ENCODE measurements around the gene GARNL3.

DNA sequence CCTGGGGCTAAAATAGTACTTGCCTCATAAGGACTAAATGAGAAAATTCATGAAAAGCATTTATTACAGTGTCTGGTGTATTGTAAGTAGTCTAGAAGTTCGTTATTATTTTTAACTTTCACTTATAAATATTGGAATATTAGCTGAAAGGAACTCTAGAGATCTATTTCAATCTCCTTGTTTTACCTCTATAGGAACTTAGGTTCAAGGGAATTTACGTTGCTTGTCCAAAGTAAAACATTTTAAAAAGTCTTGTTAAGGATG lies 55.5 kb downstream of the GARNL3 start:
- TF ChIP-seq, protein P1, sequence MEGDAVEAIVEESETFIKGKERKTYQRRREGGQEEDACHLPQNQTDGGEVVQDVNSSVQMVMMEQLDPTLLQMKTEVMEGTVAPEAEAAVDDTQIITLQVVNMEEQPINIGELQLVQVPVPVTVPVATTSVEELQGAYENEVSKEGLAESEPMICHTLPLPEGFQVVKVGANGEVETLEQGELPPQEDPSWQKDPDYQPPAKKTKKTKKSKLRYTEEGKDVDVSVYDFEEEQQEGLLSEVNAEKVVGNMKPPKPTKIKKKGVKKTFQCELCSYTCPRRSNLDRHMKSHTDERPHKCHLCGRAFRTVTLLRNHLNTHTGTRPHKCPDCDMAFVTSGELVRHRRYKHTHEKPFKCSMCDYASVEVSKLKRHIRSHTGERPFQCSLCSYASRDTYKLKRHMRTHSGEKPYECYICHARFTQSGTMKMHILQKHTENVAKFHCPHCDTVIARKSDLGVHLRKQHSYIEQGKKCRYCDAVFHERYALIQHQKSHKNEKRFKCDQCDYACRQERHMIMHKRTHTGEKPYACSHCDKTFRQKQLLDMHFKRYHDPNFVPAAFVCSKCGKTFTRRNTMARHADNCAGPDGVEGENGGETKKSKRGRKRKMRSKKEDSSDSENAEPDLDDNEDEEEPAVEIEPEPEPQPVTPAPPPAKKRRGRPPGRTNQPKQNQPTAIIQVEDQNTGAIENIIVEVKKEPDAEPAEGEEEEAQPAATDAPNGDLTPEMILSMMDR (IDR thresholded peaks at IDR 0.05; ENCODE audit: extremely low read depth in 1 of 2, insufficient read depth in 1 of 2, low read depth in 1 of 2, low read length in 2 of 2) = no peak
- TF ChIP-seq POLR2AphosphoS5 (IDR thresholded peaks at IDR 0.05; ENCODE audit: insufficient read depth, low read depth, low read length) (no peak), EZH2 (IDR thresholded peaks at IDR 0.05; ENCODE audit: borderline replicate concordance, low read depth, low read length, severe bottlenecking) (no peak), POLR2A (IDR thresholded peaks at IDR 0.05; ENCODE audit: low read depth, low read length) (no peak), FOS (IDR thresholded peaks at IDR 0.05; ENCODE audit: borderline replicate concordance, insufficient read depth, low read length) (no peak), MYC (IDR thresholded peaks at IDR 0.05; ENCODE audit: low read depth, low read length) (no peak), JUN (IDR thresholded peaks at IDR 0.05; ENCODE audit: borderline replicate concordance, insufficient read depth, insufficient read length, low read depth) (no peak), GATA2 (IDR thresholded peaks at IDR 0.05; ENCODE audit: insufficient read depth, insufficient read length, low read depth, low read length) (no peak)
- TF ChIP-seq, protein P2, sequence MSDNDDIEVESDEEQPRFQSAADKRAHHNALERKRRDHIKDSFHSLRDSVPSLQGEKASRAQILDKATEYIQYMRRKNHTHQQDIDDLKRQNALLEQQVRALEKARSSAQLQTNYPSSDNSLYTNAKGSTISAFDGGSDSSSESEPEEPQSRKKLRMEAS (IDR thresholded peaks at IDR 0.05; ENCODE audit: insufficient read depth, insufficient read length) = no peak
